ENCODE results near the gene EEA1.

DNA sequence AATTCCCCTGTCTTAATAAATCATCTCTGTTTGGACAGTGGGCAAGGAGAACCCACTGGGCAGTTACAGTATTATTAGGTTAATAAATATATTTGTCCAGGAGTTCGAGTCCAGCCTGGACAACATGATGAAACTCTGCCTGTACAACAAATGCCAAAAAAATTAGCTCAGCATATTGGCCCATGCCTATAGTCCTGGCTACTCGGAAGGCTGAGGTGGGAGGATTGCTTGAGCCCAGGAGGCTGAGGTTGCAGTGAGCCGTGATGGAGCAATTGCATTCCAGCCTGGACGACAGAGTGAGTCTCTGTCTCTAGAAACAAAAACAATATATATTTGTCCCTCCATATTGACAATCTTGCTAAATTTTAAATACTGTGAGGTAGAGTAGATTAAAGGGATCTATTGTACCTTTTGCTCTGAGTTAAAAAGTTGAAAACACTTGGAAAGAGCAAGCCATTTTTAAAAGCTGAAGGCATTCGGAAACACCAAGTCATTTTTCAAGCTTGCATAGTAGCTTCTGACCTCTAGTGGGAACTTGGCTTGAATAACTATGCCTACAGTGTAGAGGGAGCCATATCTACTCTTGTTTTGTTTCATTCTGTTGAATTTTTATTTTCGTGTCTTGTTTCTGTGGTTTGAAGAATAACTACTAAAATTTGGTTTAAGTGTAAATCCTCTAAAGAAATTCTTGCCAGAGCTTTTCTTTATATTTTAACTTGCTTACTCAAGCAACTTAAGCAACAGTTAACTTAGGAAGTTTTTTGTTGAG, 14.6 kb upstream of the EEA1 start:
- TF ChIP-seq, protein P1, sequence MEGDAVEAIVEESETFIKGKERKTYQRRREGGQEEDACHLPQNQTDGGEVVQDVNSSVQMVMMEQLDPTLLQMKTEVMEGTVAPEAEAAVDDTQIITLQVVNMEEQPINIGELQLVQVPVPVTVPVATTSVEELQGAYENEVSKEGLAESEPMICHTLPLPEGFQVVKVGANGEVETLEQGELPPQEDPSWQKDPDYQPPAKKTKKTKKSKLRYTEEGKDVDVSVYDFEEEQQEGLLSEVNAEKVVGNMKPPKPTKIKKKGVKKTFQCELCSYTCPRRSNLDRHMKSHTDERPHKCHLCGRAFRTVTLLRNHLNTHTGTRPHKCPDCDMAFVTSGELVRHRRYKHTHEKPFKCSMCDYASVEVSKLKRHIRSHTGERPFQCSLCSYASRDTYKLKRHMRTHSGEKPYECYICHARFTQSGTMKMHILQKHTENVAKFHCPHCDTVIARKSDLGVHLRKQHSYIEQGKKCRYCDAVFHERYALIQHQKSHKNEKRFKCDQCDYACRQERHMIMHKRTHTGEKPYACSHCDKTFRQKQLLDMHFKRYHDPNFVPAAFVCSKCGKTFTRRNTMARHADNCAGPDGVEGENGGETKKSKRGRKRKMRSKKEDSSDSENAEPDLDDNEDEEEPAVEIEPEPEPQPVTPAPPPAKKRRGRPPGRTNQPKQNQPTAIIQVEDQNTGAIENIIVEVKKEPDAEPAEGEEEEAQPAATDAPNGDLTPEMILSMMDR (IDR thresholded peaks at IDR 0.05), result no peak
- TF ChIP-seq EZH2phosphoT487 (IDR thresholded peaks at IDR 0.05), result no peak

All from neural progenitor cell (in vitro differentiated cells).